CD14-positive monocyte (primary cell): Measurements from ENCODE around the gene GCKR. TPM values are rescaled to one million over a fixed set of nuclear protein-coding genes. Genes with fewer than 3 reads are reported as not detected.
A peak's percentile ranks its signal among the peaks of the same experiment; 100 is the strongest.

ENCODE experiments used
- DNase-seq, 3 donors: peaks; one replicate each; pipeline ENCODE4 v3.0.0-alpha.2; 2011 to 2022
- H2AFZ ChIP-seq: 2 replicates; pipeline ENCODE4 v1.6.0; 2012; ENCODE audit warnings: mild to moderate bottlenecking, low read depth, low read length, inconsistent platforms; ENCODE audit not compliant: insufficient read depth, poor library complexity, severe bottlenecking
- H3K27ac ChIP-seq, 2 donors: 1 replicate in 1 of 2; 2 replicates in 1 of 2; pipeline ENCODE4 v1.5.1; 2012 to 2013; ENCODE audit warnings: low read length in 2 of 2, control low read depth in 1 of 2, inconsistent platforms in 1 of 2, low read depth in 1 of 2, mild to moderate bottlenecking in 1 of 2
- H3K27me3 ChIP-seq, 2 donors: one replicate each; pipeline versions ENCODE4 v1.6.0 to v1.6.1; 2011 to 2013; ENCODE audit warnings: low read length in 2 of 2; ENCODE audit not compliant: control insufficient read depth in 2 of 2, insufficient read depth in 2 of 2
- H3K36me3 ChIP-seq, 2 donors: replicated peaks in 1 of 2; 1 replicate in 1 of 2; 2 replicates in 1 of 2; pipeline versions ENCODE4 v1.5.1 to v1.6.1; 2012 to 2013; ENCODE audit warnings: low read length in 2 of 2, control low read depth in 1 of 2, inconsistent platforms in 1 of 2, mild to moderate bottlenecking in 1 of 2; ENCODE audit not compliant: insufficient read depth in 2 of 2, control insufficient read depth in 1 of 2
- H3K4me1 ChIP-seq, 2 donors: 1 replicate in 1 of 2; 2 replicates in 1 of 2; pipeline versions ENCODE4 v1.5.1 to v1.6.1; 2012 to 2013; ENCODE audit warnings: low read length in 2 of 2, control low read depth in 1 of 2, inconsistent platforms in 1 of 2, mild to moderate bottlenecking in 1 of 2, moderate library complexity in 1 of 2; ENCODE audit not compliant: insufficient read depth in 2 of 2, control insufficient read depth in 1 of 2
- H3K4me2 ChIP-seq: replicated peaks from 2 replicates; pipeline ENCODE3; 2012; ENCODE audit warnings: low read length, moderate library complexity, mild to moderate bottlenecking; ENCODE audit not compliant: poor library complexity, severe bottlenecking; ENCODE audit errors: extremely low read depth
- H3K4me3 ChIP-seq, 3 experiments: fragments of 200-600 bp in 1 of 3; sonication (generic) in 1 of 3; replicated peaks in 1 of 3; 1 replicate in 2 of 3; 2 replicates in 1 of 3; pipeline ENCODE4 v1.5.1; 2011 to 2013; ENCODE audit warnings: low read length in 3 of 3, mild to moderate bottlenecking in 3 of 3, control low read depth in 2 of 3, low read depth in 2 of 3, inconsistent platforms in 1 of 3, moderate library complexity in 1 of 3
- H3K79me2 ChIP-seq: 2 replicates; pipeline ENCODE4 v1.6.0; 2012; ENCODE audit warnings: mild to moderate bottlenecking, control low read depth, inconsistent platforms, low read length, moderate library complexity; ENCODE audit not compliant: insufficient read depth
- H3K9ac ChIP-seq: 2 replicates; pipeline ENCODE4 v1.6.0; 2017; ENCODE audit warnings: low read length, mild to moderate bottlenecking; ENCODE audit not compliant: insufficient read depth, poor library complexity, severe bottlenecking
- H3K9me3 ChIP-seq, 2 donors: replicated peaks in 1 of 2; 1 replicate in 1 of 2; 2 replicates in 1 of 2; pipeline versions ENCODE4 v1.5.1 to v1.6.1; 2012 to 2013; ENCODE audit warnings: low read length in 2 of 2, control low read depth in 1 of 2; ENCODE audit not compliant: control insufficient read depth in 1 of 2, insufficient read depth in 1 of 2
- H4K20me1 ChIP-seq: 2 replicates; pipeline ENCODE4 v1.6.0; 2012; ENCODE audit warnings: mild to moderate bottlenecking, low read length, control low read depth, moderate library complexity; ENCODE audit not compliant: insufficient read depth
- H3K27ac Mint-ChIP-seq, 7 donors: one replicate each; pipeline ENCODE4 v1.8.0; 2020; ENCODE audit warnings: mild to moderate bottlenecking in 7 of 7, mixed read lengths in 7 of 7, moderate library complexity in 6 of 7, inconsistent platforms in 2 of 7
- H3K27me3 Mint-ChIP-seq, 3 donors: one replicate each; pipeline ENCODE4 v1.8.0; 2021 to 2022; ENCODE audit warnings: low read depth in 3 of 3, mild to moderate bottlenecking in 3 of 3, mixed read lengths in 3 of 3, moderate library complexity in 3 of 3, inconsistent platforms in 1 of 3
- H3K36me3 Mint-ChIP-seq, 2 donors: one replicate each; pipeline ENCODE4 v1.8.0; 2020; ENCODE audit warnings: mixed read lengths in 2 of 2, inconsistent platforms in 1 of 2, mild to moderate bottlenecking in 1 of 2
- H3K4me1 Mint-ChIP-seq: one replicate; pipeline ENCODE4 v1.8.0; 2020; ENCODE audit warnings: mild to moderate bottlenecking, mixed read lengths
- H3K4me3 Mint-ChIP-seq, 2 donors: one replicate each; pipeline ENCODE4 v1.8.0; 2020; ENCODE audit warnings: mild to moderate bottlenecking in 2 of 2, mixed read lengths in 2 of 2, moderate library complexity in 1 of 2
- H3K9me3 Mint-ChIP-seq, 7 donors: one replicate each; pipeline ENCODE4 v1.8.0; 2020 to 2022; ENCODE audit warnings: mixed read lengths in 7 of 7, mild to moderate bottlenecking in 6 of 7, moderate library complexity in 6 of 7, inconsistent platforms in 2 of 7
- CTCF ChIP-seq: fragments of 200-600 bp; IDR thresholded peaks from one replicate; pipeline ENCODE4 v1.8.0; 2022; ENCODE audit warnings: antibody characterized with exemption, mild to moderate bottlenecking
- WGBS: methylation state at CpG from one replicate; pipeline ENCODE4 v1.1.5; 2013; ENCODE audit warnings: missing lambda C conversion rate; ENCODE audit not compliant: insufficient coverage; 5-methylcytosine and 5-hydroxymethylcytosine counted together
- intact Hi-C, 2 donors: fragments of 100-400 bp; cut with micrococcal nuclease; formaldehyde crosslinking; loops; one replicate each; pipeline versions ENCODE4 v1.15.0 to v1.15.1; 2023
- polyA plus RNA-seq, 3 donors: library from polyadenylated mRNA; depleted of rRNA in 1 of 3; unstranded in 2 of 3; stranded (reverse) in 1 of 3; fragments of 300-500 nt in 2 of 3; fragments of >200 nt in 1 of 3; fragmentation: Illumina TruSeq in 2 of 3; gene quantifications; 1 replicate in 2 of 3; 2 replicates in 1 of 3; pipeline ENCODE4 v1.2.3, GENCODE V29; 2012 to 2021

GCKR gene
- polyA plus RNA-seq, 3 donors = not detected

- Histone ChIP-seq H3K4me2 (no peak overlapping the region), H3K79me2 (no peaks in the 10 kb centered on the region), H3K4me1 (peaks cover 12 to 22% of the 10 kb centered on the region in 2 donors), H3K9ac (no peak overlapping the region), H3K36me3 (no peaks in the 10 kb centered on the region), H3K9me3 (peaks cover 0 to 4% of the 10 kb centered on the region in 2 donors), H3K4me3 (no peak overlapping the region), H3K27ac (no peak overlapping the region), H3K27me3 (peaks cover 44 to 59% of the 10 kb centered on the region in 2 donors), H4K20me1 (no peaks in the 10 kb centered on the region), H2AFZ (no peak overlapping the region)
- peak overlapping the region in 1 of 7 donors; percentile 34 for H3K27ac Mint-ChIP-seq
- 86% methylated on average over 1 of the region's 4 CpGs for WGBS
- H3K9me3 Mint-ChIP-seq = peaks cover 0 to 15% (median 4%) of the 10 kb centered on the region in 7 donors
- H3K4me1 Mint-ChIP-seq = peaks cover 26% of the 10 kb centered on the region
- intact Hi-C loops = loop anchor here (10.0 kb wide), 3 partner anchors 89 to 121 kb away; partner anchors contain the start of genes EIF2B4 (in 1 of the 2), SNX17 (in 1 of the 2), ZNF512 (in 1 of the 2) and ZNF513 (in 1 of the 2)
- H3K27me3 Mint-ChIP-seq = peaks cover 56 to 69% (median 60%) of the 10 kb centered on the region in 3 donors
- TF ChIP-seq CTCF = no peak
- peak overlapping the region in 1 of 2 donors; percentile 86 for H3K4me3 Mint-ChIP-seq
- H3K36me3 Mint-ChIP-seq = peaks cover 13 to 22% of the 10 kb centered on the region in 2 donors
- peak in 2 of 3 donors; percentile 9 to 47 for DNase-seq
Observed at GRCh38 chr2:27495840-27496356, 741 bp upstream of the GCKR start.

DNA sequence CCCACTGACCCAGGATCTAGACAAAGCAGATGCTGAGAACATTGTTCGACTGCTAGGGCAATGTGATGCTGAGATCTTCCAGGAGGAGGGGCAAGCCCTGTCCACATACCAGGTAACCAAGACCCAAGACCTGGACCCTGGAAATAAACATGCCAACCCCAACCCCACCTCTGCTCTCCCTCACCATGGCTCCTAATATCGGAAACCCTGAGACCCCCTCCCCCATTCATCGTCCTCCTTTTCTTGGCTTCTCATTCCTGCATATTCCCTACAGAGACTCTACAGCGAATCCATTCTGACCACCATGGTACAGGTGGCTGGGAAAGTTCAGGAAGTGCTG, 619 bp downstream of the GCKR start:
- H3K27me3 Mint-ChIP-seq = peaks cover 55 to 69% (median 60%) of the 10 kb centered on the region in 3 donors
- peaks cover 13 to 22% of the 10 kb centered on the region in 2 donors for H3K36me3 Mint-ChIP-seq
- intact Hi-C loops = loop anchor here (10.0 kb wide), 3 partner anchors 88 to 122 kb away; partner anchors contain the start of genes EIF2B4 (in 1 of the 2), SNX17 (in 1 of the 2), ZNF512 (in 1 of the 2) and ZNF513 (in 1 of the 2)
- no peak for TF ChIP-seq CTCF
- peaks cover 0 to 15% (median 4%) of the 10 kb centered on the region in 7 donors for H3K9me3 Mint-ChIP-seq
- H3K4me3 ChIP-seq = no peak overlapping the region
- H3K4me1 Mint-ChIP-seq = peaks cover 26% of the 10 kb centered on the region
- H3K27ac Mint-ChIP-seq = peak overlapping the region in 1 of 7 donors; percentile 13
- no peaks in the 10 kb centered on the region for H4K20me1 ChIP-seq
- peaks cover 44 to 59% of the 10 kb centered on the region in 2 donors for H3K27me3 ChIP-seq
- no peak overlapping the region for H3K4me2 ChIP-seq
- no peaks in the 10 kb centered on the region for H3K79me2 ChIP-seq
- H3K4me1 ChIP-seq = peaks cover 12 to 22% of the 10 kb centered on the region in 2 donors
- no peak overlapping the region for H2AFZ ChIP-seq
- H3K9ac ChIP-seq = no peak overlapping the region
- peaks cover 0 to 4% of the 10 kb centered on the region in 2 donors for H3K9me3 ChIP-seq
- no peak overlapping the region for H3K27ac ChIP-seq
- H3K36me3 ChIP-seq = no peaks in the 10 kb centered on the region
- DNase-seq = no peak
- WGBS = 100% methylated on average over 1 of the region's 4 CpGs
- peak overlapping the region in 1 of 2 donors; percentile 72 for H3K4me3 Mint-ChIP-seq
